ENCODE data around the gene BBS9. TPM values are rescaled to one million over a fixed set of nuclear protein-coding genes. Genes with fewer than 3 reads are reported as not detected.

The BBS9 gene
- total and polyA plus RNA-seq, 2 experiments from 2014 or later = 27.2 to 66.1 TPM

DNA sequence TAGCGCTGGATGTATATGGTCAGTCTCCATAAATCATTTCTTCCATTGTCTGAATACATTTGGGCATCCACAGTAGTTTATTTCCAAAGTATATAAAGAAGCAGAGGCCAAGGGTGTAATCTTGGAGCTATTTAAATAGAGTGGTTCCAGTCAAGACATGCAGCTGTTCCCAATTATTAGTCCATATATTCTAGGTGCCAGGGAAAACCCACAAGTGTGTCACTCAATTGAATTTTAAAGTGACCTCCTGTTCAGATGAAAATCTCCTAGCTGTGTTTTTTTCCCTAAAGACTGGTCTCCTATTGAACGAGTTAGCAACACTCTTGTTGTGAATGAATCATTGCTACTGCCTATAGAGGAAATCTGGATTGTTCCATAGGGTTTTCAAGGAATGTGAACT, 515.7 kb downstream of the BBS9 start:
- H3K4me2 ChIP-seq = no peak overlapping the region
- H2AFZ ChIP-seq = no peak overlapping the region
- Mint-ChIP-seq H3K4me1 (peaks cover 8% of the 10 kb centered on the region), H3K9me3 (peaks cover 6% of the 10 kb centered on the region; the same call in 1 of the 3 replicates), H3K27ac (no peak overlapping the region), H3K27me3 (ENCODE audit: insufficient read depth, low read depth, poor library complexity) (no peaks in the 10 kb centered on the region), H3K4me3 (no peak overlapping the region), H3K36me3 (ENCODE audit: low read depth) (peaks cover 13% of the 10 kb centered on the region)
- no peak overlapping the region for H3K4me3 ChIP-seq
- H3K36me3 ChIP-seq (ENCODE audit: insufficient read depth) = no peaks in the 10 kb centered on the region
- no peaks in the 10 kb centered on the region for H3K27me3 ChIP-seq (ENCODE audit: insufficient read depth)
- no peak for ATAC-seq
- TF ChIP-seq, protein P1, sequence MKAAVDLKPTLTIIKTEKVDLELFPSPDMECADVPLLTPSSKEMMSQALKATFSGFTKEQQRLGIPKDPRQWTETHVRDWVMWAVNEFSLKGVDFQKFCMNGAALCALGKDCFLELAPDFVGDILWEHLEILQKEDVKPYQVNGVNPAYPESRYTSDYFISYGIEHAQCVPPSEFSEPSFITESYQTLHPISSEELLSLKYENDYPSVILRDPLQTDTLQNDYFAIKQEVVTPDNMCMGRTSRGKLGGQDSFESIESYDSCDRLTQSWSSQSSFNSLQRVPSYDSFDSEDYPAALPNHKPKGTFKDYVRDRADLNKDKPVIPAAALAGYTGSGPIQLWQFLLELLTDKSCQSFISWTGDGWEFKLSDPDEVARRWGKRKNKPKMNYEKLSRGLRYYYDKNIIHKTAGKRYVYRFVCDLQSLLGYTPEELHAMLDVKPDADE (IDR thresholded peaks at IDR 0.05) = no peak
- TF ChIP-seq NANOG (IDR thresholded peaks at IDR 0.05; ENCODE audit: borderline replicate concordance) (no peak), ZNF331 (CRISPR knock-in tag; IDR thresholded peaks at IDR 0.05; ENCODE audit: low read depth) (no peak), ZNF462 (CRISPR knock-in tag; IDR thresholded peaks at IDR 0.05) (no peak), JUNB (IDR thresholded peaks at IDR 0.05; ENCODE audit: unreplicated experiment) (no peak), EZH2phosphoT487 (IDR thresholded peaks at IDR 0.05; ENCODE audit: unreplicated experiment) (no peak)
- peaks cover 5% of the 10 kb centered on the region; the same call in 1 of the 2 replicates for H3K4me1 ChIP-seq (ENCODE audit: insufficient read depth)
- H3F3A ChIP-seq (replicated peaks; ENCODE audit: low read depth) = no peaks in the 10 kb centered on the region
- no peaks in the 10 kb centered on the region for H3K79me2 ChIP-seq (replicated peaks; ENCODE audit: insufficient read depth)
- H3K9me2 ChIP-seq (ENCODE audit: insufficient read depth) = no peaks in the 10 kb centered on the region
- no peak overlapping the region for H3K27ac ChIP-seq (ENCODE audit: low read depth)
- no peak for DNase-seq (ENCODE audit: low spot score)
- no peaks in the 10 kb centered on the region for H4K20me1 ChIP-seq (replicated peaks; ENCODE audit: insufficient read depth)

Data from GM23338 (cell line).